HG02981 (cell line): ENCODE measurements around the gene TMEM9.
"Not testable (repeated sequence)": the region's sequence is repeated elsewhere in the genome, so short reads cannot be mapped to it uniquely, and the experiment has no call there.

Experiments used
- ATAC-seq: cut with Tn5 transposase; IDR thresholded peaks from one replicate; pipeline ENCODE4 v1.9.1; 2021; ENCODE audit warnings: mild to moderate bottlenecking, moderate library complexity; ENCODE audit not compliant: unreplicated experiment

TMEM9 gene

DNA sequence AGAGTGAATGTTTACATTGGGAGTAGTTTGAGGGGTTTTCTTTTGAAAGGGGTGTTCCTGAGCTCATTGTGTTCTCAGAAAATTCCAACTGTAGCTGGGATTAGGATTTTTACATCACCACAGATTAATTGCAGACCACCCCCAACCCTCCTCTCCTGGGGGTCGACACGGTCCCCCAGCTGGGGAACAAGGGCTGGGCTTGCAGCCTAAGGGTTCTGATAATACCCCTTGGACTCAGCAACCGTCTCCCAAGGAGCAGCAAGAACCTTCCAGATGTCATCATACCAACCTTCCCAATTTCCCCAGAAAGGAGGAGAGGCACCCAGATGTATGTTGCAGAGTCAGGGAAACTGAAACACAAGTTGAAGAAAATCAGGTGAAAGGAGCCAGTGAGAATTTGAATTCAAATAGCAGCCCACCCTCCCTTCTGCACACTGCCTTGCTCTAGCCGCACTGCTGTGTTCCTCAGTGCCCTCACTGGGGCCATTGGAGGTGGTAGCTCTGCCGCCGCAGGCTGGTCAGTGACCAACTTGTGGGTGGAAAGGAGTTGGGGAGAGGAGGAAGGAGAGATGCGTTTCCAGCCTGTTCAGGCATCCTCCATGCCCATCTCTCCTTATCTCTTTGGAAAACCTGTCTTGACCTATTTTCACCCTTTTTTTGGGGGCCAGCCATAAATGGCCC, 21.7 kb upstream of the TMEM9 start:
- ATAC-seq, result no peak

DNA sequence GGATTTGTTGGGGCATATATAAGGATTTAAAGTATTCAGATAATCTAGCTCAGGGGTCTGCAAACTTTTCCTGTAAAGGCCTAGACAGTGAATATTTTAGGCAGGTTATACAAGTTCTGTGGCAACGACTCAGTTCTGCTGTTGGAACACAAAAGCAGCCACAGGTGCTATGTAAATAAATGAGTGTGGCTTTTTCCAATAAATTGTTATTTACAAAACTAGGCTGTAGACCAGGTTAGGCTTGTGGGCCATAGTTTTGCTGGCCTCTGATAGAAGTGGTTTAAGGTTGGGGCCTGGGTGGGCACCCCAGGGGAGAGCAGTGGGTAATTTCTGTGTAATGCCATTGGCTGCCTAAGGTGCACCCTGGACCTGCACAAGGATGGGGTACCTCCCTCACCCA, 19.5 kb upstream of the TMEM9 start:
- ATAC-seq, result no peak

DNA sequence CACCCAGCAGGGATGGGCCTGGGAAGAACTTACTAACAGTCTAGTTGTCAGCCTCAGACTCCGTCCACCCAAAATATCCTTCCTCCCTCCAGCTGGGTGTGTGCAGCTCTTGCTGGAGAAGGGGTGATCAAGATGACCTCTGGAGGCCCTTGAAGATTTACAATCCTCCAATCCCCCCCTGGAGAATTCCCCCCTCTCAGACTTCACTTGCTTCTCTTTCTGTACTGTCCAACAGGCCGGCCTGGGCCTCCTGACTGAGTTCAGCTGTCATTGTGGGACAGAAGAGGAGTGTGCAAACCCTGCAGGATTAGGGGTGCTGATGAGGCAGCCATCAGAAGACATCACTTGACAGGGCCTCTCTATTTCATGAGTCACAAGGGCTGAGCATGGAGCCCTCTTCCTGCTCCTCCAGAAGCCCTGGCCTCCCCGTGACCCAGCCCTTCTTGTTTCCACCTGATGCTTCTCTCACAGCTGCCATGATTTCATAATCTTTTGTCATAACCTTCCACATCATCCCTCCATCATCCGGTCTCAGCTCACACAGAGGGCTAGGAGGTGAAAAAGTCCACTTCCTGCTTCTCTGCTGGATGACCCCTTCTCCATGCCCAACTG, 18.8 kb upstream of the TMEM9 start:
- ATAC-seq, result no peak

DNA sequence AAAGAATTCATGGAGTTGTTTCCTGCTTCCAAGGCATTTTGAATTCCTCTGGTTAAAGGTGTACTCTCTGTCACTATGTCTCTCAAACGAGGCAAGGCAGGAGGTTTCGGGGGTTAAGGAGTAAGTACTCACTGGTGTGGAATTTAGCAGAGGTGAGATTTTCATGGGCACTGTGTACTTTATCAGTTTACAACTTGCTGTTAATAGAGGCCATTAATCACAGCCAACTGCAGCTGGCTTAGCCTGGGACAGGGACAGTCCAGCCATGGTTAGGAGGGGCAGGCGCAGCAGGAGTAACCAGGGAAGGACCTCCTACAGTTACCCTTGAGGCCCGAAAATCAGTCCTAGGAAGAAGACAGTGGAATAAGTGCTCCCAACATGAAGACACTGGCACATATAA, 18.1 kb upstream of the TMEM9 start:
- no peak for ATAC-seq

DNA sequence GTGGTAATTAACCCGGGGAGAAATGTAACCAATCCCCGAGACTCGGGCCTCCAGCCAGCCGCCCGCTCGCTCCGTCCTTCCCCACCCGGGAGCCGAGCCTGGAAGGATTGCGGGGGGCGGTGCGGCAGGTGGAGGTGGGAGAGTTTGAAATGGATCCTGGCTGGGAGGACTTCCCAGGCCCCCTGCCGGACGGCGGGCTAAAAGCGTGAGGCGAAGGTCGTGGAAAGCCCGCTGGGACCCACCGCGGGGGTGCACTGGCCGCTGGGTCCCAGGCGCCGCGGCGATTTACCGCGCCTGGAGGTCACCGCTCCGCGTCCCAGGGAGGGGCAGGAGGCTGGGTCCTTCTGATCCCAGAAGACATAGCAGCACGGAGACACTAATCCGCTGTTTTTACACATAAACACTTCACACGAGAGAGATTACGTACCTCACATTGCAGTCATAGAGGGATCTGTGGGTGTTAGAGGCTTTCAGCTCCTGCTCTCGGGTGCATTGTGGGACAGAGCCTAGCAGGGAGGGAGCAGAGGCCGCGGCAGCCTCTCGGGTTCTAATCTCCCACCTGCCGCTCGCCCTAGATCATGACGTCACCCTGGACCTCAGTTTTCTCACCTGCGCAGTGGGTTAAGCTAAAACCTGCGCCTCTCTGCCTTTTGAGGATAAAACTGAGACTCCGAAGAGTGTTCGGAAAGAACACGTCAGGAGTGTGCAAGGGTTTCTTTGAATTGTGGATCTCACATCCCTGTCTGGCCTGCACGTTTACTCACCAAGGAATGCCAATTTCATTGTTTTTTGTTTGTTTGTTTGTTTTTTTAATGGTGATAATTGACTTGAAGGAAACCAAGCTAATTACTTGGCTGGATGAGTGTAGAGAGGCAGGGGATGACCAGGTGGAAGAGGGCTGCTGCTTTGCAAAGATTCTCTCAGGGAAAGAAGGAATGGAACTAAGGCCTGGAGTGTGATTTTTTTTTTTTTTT, 17.1 kb upstream of the TMEM9 start:
- ATAC-seq, result peak; percentile 39

DNA sequence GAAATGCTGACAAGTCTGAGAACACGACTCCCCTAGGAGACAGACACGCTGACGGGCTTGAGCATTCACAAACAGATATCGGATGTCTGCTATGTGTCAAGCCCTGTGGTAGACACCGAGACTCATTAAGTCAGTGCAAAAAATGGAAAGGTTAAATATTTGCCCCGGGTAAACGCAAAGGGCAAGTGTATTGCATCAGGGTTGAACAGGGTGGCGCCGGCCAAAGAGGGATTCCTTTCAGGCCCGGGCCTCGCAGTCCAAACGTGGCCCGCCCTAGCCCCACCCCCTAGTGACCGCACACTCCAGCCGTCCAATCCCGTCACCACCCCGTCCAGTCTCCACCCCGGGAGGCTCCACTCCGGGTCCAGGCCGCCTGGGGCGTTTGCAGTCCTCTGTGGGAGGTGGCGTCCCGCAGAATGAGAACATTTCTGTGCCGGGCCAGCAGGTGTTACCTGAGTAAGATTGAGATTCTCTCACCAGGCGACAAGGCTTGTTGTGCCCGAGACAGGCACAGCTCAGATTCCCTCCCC, 16.3 kb upstream of the TMEM9 start:
- ATAC-seq, result peak; percentile 95

DNA sequence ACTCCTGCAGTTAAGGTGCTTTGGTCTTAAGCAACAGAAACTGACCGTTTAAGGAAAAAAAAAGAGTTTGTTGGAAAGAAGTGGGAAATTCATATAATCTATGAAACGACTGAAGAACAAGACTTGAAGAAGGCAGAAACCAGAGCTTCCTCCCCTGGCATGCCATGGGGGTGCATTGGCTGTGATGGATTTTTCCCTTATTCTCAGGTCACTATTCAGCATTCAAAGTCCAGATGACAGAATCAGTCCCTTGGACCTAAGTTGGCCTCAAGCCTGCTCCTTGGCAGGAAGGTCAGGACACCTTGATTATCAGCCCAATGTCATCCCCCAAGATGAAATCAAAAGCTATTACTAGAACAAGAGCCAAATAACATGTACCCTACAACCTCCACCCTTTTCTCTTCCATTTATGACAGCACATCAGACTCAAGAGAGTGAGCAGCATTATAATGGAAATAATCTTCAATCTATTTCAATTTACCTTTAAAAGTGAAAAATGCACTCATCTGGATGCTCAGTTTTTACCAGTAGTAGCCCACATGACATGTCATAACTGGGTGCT, 15.8 kb upstream of the TMEM9 start:
- no peak for ATAC-seq

DNA sequence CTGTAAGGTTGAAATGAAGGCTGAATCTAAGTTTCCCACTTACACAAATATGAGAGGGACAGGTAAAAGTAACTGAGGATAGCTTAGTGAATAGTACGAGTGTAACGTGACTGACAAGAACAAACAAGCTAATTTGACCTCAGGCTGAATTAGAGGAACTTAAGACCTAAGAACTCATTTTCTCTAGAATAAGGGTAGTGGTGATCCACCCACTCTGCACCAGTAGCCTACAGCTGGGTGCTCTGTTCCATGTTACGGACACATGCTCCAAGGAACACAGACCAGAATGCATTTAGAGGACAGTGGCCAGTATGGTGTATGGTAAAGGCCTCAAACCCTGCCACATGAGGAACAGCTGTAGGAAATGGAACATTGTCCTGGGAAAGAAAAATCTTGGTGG, 14.9 kb upstream of the TMEM9 start:
- ATAC-seq, result no peak

DNA sequence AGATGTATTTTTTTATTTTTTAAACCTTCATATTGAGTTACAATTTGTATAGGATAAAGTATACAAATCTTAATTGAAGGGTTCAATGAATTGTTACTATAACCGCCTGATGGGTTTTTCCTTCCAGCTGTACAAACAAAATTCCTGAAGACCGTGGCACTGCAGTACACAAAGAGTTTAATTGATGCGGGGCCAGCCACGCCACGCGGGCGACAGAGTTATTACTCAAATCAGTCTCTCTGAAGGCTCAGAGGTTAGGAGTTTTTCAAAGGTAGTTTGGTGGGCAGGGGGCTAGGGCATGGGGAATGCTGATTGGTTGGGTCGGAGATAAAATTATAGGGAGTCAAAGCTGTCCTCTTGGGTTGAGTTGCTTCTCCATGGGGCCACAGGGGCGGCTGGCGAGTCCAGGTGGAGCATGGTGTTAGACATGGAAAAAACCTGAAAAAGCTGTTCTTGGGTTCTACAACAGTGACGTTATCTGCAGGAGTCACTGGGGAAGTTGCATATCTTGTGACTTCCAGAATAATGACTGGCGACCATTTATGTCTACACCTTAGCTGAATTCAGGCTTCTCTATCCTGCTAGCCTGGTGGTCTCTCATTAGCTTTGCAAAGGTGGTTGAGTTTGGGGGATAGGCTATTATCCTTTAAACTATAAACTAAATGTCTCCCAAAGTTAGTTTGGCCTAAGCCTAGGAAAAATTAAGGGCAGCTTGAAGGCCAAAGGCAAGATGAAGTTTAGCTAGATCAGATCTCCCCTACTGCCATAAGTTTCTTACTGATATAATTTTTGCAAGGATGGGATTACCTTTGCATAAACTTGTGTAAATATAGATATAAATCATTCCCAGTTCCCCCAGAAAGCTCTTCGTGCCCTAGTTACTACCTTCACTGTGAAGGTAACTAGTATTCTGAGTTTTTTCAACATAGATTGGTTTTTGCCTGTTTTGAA, 13.0 kb upstream of the TMEM9 start:
- ATAC-seq, result no peak

DNA sequence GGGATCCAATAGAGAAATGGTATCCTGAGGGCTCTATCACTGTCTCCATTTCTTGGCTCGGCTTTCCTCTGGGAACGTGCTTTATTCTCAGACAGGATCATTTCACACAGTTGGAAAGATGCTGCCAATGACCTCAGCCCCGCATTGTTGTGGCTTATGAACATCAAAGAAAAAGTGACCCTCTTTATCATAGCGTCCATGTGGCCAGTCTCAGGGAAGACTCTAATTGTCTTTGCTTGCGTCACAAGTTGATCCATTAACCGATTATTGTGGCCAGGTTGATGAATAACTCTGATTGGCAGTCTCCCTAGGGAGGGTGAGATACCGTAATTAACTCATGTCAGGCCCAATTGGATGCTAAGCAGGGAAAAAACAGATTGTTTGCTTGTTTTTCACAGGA, 10.4 kb upstream of the TMEM9 start:
- no peak for ATAC-seq

DNA sequence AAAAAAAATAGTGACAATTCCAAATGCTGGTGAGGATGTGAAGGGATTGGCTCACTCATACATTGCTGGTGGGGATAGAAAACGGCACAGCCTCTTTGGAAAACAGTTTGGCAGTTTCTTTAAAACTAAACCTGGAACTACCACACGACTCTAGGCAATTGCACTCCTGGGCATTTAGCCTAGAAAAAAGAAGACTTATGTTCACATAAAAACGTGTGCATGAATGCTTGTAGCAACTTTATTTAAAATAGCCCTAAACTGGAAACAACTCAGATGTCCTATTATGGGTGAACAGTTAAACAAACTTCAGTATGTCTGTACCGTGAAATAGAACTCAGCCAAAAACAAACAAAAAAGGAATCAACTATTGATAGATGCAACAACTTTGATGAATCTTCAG, 9.4 kb upstream of the TMEM9 start:
- ATAC-seq, result no peak

DNA sequence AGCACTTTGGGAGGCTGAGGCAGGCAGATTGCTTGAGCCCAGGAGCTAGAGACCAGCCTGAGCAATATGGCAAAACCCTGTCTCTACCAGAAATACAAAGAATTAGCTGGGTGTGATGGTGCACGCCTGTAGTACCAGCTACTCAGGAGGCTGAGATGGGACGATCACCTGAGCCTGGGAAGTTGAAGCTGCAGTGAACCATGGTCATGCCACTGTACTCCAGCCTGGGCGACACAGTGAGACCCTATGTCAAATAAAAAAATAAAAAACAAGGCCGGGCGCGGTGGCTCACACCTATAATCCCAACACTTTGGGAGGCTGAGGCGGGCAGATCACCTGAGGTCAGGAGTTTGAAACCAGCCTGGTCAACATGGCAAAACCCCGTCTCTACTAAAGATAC, 8.8 kb upstream of the TMEM9 start:
- not testable (repeated sequence) for ATAC-seq

DNA sequence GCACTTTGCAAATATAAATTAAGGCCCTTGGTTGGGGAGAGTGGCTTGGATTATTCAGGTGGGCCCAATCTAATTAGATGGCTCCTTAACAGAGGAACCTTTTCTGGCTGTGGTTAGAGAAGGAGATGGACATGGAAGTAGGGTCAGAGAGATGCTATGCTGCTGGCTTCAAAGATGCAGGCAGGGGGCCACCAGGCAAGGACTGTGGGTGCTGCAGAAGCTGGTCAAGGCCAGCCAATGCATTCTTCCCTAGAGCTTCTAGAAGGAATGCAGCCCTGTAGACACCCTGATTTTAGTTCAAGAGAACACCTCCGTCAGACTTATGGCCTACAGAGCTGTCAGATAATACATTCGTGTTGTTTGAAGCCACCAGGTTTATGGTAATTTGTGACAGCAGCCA, 3.7 kb upstream of the TMEM9 start:
- ATAC-seq, result no peak

DNA sequence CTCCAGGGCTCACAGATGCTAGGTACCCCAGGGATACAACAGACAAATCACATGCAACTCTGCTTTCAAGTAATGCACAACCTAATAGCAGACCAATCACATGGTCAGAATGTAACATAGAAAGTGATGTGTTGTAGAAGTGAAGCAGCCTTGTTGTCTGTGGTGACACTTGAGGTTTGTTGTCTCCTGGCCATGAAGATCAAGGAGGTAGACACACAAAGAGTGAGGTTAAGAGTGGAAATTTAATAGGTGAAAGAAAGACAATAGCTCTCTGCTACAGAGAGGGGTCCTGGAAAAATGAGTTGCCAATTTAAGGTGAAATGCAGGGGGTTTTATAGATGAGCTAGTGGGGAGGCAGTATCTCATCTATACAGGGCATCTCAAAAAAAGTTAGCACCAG, 2.5 kb upstream of the TMEM9 start:
- ATAC-seq, result no peak

DNA sequence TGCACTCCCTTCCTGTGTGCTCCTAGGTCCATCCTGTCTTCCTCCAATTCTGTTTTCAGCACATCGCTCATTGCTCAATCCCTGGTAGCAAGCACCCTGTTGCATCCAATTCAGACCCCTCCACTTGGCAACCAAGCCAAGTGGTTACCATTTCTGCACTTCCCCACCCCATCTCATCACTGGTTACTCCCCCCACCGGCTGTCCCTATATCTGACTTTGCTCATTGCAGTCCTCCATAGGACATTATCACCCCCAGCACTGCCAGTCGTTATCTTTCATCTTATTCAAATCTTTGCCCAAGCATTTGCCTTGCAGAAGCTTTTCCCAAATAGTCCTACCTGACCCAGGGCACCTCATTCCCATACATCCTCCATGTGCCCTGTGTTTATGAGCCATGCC, 2.1 kb upstream of the TMEM9 start:
- no peak for ATAC-seq

DNA sequence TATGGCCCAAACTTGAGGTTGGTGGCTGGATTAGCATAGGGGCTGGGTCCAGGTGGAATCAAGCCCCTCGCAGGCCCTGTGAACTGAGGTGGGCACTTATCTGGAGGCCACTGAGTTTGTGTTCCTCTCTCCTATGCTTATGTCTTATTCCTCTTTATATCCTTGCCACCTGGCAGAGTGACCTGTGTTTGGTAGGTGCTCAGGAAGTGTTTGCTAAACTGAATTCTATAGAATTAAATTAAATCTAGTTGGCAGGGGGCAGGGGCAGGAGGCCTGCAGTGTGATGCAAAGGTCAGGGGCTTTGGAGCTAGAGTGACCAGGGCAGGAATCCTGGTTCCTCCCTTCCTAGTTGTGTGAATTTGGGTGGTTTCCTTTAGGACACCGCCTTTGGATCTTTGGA, 1.1 kb upstream of the TMEM9 start:
- no peak for ATAC-seq

DNA sequence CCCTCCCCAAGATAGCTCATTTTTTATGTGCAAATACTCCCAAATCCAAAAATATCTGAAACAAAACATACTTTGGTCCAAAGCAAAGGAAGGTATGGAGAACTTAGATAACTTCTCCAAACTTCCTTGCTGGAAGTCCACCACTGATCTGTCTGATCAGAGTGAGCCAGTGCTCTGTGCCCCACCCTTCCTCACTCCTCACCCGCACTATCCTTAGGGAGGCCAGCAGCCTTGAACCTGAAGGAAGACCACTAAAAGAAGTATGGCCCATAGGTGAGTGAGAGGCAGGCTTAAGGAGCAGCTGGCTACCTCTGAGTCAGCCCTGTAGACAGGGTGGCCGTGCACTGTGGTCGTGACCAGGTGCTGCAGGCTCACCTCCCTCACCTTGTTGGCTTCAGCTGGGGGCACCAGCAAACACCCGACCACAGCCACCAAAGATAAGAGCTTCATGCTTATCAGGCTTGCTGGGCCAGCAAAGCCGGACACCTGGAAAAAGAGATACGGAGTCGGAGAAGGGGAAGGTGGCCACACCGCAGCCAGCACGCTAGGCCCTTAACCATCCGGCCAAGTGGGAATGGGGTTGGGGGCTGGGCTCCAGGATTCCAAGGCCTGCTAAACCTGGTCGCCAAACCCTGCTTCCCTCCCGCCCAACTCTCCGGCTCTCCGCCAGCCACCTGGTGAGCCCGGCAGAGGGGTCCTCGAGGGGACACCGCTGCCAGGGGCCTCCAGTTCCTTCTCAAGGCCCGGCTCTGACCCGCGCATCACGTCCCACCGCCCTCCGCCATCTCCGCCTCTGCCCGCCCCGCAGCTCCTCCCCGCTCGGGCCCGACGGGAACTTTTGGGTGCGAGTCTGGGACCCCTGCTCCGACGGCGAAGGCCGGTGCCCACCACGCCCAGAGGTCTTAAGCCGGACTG, 543 bp downstream of the TMEM9 start:
- peak; percentile 72 for ATAC-seq

DNA sequence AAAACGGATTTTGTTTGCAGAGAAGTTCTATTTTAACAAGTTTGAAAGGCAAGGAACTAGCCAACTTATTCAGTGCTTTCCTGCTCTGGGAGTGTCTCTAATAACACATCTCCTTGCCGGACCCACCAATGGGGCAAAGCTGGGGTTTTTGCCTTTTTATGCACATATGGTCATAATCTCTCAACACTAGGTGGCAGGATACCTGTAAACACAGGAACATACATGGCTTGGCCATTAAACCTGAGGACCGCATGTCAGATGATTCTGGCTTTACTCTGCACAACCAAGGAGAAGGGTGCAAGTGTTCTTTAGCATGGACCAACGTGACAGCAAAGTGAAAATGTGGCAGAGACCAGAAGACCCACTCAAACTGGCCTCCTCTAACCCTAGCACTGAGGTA, 4.9 kb downstream of the TMEM9 start:
- ATAC-seq, result no peak

DNA sequence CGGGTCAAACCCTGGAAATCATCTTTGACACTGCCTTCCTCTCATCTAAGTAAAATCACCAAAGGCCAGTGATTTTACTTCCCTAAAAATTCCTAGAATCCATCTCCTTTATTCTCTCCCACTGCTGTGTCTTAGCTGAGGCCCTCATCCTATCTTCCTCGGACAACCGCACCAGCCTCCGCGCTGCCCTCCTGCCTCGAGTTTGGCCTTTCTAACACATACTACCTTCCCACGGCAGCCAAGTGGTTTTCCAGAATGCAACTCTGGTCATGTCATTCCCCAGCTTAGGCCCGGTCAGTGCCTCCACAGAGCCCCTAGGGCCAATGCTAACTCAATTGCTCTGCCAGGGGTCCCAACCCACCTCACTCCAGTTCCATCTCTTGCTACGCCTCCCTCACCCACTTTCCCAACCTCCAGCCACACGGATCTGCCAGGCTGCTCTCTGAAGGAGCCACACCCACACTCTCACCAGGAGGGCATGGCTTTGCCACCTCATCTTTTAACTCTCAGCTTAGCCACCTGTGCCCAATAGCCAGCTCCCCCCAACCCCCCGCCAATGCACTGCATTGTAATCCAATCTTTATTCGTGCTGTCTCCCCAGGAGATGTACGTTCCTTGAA, 6.8 kb downstream of the TMEM9 start:
- no peak for ATAC-seq
